LNCAP (cell line): Measurements from ENCODE around the gene PKN1.

Source experiments
- CTCF ChIP-seq: fragments of 450-650 bp; IDR thresholded peaks from 2 replicates; pipeline ENCODE4 v1.5.1; 2017; ENCODE audit warnings: mild to moderate bottlenecking

The PKN1 gene

DNA sequence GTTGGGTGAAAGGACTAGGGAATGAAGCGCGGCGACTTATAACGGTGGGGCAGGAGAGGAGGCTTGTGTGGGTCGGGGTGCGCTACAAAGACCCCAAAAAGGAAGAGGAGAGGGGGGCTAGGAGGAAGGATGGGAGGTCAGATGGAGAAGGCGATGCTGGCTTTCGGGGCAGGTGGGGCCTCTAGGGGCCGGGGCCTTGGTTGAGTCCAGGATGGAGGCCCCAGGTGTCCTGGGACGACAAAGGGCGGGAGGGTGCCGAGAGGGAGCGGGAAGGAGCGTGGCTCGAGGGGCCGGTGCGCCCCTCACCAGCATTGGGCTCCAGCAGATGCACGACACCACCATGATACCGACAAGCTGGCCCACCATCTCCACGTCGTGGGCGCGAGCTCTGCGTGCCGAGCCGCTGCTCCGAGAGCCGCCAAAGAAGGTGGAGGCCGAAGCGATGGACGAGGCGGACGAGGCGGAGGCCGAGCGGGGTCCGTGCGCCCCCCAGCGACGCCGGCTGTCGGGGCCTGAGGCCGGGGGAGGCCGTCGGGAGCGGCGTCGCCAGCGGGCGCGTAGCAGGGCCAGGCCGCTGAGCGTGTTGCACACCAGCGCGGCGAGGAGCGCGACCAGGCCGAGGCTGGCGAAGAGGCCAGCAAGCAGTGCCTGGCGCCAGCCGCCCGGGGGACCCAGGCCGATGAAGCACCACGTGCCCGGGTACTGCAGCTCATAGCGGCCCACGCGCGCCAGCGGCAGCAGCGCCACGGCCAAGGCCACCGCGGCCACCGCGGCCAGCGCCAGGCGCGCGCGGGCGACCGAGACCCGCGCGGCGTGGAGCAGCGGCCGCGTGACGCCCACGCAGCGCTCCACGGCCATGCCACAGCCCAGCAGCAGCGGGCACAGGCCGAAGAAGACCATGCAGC, 40.2 kb downstream of the PKN1 start:
- TF ChIP-seq CTCF, result no peak

- TF ChIP-seq CTCF, result no peak
These were observed 41.0 kb downstream of the PKN1 start for GRCh38 chr19:14473978-14474578.

GRCh38 chr19:14474827-14475226, 41.7 kb downstream of the PKN1 start:
- no peak for TF ChIP-seq CTCF

DNA sequence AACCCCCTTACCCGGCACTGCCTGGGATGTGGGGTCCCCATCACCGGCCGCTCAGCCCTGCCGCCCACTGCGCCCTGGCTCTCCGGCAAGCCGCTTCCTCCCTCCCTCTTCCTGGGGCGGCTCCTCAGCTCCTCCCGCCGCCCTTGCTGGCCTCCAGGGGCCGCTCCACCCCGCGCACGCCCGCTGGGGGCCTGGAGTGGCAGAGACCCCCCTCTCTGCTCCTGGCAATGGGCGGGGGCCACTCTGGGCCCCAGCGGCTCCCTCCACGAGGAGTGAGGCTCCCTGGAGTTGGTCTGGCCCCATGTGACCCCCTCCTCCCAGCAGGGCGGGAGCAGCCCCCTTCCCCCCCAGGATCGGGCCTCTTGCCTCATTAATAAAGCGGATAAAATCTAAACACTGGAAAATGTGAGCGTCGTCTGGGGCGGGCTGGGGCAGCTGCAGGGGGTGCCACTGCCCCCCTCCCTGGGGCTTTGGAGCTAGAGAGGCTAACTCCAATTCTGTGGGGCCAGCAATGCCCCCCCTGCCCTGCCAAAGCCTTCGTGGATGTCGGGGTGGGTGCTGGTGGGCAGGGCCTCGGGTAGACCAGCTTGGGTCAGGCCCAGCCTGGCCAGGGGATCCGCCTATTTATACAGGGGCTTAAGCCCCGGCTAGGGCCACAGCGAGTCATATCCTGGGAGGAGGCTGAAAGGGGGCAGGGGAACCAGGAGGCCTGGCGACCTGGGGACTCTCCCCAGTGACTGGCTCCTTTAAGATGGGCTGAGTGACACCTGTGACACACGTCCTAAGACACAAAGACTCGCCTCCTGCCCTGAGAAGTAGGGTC, 42.4 kb downstream of the PKN1 start, which contains the start of gene PTGER1:
TSS of gene PTGER1 (minus strand) at position 104 of the 823 bp plus-strand sequence. CDS start 1,034 bp downstream, outside the sequence.
- no peak for TF ChIP-seq CTCF

DNA sequence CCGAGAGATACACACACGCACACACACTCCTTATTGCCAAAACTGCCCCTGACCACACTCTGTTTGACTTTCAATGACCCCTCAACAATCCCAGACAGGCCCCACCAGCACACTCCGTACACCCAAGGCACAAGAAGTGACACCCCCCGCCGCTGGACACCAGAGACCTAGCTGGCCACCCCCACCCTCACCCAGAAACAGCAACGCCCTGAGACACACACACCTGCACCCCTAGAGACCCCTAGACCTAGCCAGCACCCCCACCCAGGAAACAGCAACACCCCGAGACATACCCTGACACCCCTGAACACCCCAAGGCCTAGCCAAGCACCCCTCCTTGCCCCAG, 43.2 kb downstream of the PKN1 start:
- no peak for TF ChIP-seq CTCF

DNA sequence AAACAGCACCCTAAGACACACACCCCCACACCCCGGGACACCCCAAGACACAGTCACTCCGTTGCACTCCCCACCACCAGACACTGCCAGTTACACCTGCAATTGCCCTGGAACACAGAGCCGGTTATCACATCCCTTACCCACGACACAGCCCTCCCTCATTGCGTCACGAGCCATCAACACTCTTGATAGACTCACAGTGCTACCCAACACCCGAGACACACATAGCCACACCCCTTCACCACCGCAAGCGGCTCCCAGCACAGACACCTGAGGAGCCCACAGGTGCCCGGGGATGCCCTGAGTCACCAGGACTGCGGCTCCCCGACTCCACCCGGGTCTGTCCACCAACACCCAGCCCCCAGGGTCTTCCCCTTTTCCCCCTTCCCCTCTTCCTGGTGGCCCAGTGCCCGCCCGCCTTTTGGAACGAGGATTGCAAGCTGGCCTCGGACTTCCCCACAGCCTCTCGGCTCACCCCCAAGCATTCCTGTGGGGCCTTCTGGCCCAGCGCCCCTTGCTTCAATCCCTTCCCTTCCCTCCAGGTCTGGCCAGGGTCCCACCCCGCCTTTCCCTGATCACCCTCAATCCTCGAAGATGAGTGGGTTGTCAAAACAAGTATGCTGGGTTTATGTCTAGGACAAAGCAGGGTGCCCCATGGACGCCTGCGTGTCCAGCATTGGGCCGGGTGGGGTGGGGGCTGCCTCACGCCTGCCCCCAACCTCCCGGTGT, 43.7 kb downstream of the PKN1 start:
- no peak for TF ChIP-seq CTCF
